HFF-Myc (cell line): ENCODE data around the gene ZFPM1.

Source experiments
- DNase-seq: peaks from one replicate; pipeline ENCODE4 v3.0.0-alpha.2; 2011; ENCODE audit warnings: low read depth; ENCODE audit errors: extremely low read depth
- H3K4me3 ChIP-seq: replicated peaks from 2 replicates; pipeline ENCODE4 v1.5.1; 2011; ENCODE audit warnings: low read depth, mild to moderate bottlenecking, control low read depth, low read length
- TF ChIP-seq, protein P1 (sequence below): IDR thresholded peaks from 2 replicates; pipeline ENCODE4 v1.5.1; 2012; ENCODE audit warnings: mild to moderate bottlenecking, low read depth, low read length, control low read depth; ENCODE audit errors: missing control alignments

The ZFPM1 gene

DNA sequence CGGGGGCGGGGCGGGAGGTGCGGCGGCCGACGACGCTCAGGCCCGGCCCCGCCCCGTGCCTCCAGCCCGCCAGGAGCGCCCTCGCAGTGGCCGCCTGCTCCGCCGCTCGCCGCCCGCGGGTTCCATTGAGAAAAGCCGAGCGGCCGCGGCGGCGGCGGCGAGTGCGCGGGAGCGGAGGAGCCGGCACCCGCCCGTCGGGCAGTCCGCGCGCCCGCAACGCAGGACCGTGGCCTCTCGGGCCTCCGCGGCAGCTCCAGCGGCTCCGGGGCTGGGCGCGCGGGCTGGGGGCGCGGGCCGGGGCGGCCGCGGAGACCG is at the start of gene ZFPM1:
ZFPM1 (plus strand) TSS at position 64 of the 315 bp plus-strand sequence. CDS start 359 bp downstream, outside the sequence.
- no peak for DNase-seq
- TF ChIP-seq, protein P1, sequence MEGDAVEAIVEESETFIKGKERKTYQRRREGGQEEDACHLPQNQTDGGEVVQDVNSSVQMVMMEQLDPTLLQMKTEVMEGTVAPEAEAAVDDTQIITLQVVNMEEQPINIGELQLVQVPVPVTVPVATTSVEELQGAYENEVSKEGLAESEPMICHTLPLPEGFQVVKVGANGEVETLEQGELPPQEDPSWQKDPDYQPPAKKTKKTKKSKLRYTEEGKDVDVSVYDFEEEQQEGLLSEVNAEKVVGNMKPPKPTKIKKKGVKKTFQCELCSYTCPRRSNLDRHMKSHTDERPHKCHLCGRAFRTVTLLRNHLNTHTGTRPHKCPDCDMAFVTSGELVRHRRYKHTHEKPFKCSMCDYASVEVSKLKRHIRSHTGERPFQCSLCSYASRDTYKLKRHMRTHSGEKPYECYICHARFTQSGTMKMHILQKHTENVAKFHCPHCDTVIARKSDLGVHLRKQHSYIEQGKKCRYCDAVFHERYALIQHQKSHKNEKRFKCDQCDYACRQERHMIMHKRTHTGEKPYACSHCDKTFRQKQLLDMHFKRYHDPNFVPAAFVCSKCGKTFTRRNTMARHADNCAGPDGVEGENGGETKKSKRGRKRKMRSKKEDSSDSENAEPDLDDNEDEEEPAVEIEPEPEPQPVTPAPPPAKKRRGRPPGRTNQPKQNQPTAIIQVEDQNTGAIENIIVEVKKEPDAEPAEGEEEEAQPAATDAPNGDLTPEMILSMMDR, result no peak

DNA sequence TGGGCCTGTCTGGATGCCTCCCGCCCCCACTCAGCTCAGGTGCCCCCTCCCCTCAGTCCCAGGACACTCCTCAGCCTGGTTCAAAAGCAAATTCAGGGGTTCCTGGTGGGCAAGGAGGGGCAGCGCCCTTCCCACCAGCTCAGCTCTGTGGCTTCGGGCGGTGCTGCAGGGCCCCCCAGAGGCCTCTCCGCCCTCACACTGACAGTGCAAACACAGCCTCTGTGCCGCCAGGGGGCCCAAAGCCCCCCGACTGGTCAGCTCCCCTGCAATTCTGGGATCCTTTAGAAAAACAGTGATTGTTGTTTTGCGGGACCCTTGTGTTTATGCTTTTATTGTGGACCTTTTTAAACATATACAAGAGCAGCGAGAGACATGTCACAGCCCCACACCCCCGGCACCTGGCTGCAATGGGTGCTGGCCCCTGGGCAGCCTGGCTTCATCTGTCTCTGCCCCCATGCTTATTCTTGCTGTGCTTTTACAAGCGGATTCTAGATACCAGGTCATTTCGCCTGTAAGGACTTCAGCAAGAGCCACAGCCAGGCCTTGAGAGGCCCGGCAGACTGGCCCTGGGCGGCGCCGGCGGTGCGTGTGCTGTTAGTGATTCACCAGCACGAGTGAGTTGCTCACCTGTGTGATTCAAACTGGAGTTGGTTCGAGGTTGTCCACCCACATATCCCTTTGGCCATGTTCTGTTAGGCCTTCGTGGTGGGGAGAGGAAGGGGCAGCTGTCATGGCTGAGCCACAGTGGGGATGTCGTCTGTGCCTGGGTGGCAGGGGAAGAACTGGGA is 49.1 kb upstream of the ZFPM1 start:
- TF ChIP-seq, protein P1, result no peak
- no peak for DNase-seq
- no peak overlapping the region for H3K4me3 ChIP-seq

More for the DNA sequence above, at the start of gene ZFPM1:
- H3K4me3 ChIP-seq, result peak within 1 kb of the TSS; percentile 57

DNA sequence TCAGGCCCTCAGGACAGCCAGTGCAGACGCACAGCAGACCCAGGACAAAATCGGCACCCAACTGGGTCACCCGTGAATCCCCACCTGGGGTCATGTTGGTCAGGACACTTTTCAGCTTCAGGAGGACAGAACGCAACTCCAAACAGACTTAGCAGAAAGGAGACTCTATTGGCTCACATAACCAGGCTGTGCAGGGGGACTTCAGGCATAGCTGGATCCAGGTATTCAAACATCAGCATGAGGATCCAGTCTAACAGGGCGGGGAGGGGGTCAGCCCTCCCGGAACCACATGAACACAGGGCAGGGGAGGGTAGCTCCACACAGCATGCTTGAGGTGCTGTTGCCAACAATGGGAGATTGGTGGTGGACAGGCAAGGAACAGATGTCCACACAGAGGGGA is 48.3 kb upstream of the ZFPM1 start:
- TF ChIP-seq, protein P1, result no peak
- DNase-seq, result no peak
- H3K4me3 ChIP-seq, result no peak overlapping the region

DNA sequence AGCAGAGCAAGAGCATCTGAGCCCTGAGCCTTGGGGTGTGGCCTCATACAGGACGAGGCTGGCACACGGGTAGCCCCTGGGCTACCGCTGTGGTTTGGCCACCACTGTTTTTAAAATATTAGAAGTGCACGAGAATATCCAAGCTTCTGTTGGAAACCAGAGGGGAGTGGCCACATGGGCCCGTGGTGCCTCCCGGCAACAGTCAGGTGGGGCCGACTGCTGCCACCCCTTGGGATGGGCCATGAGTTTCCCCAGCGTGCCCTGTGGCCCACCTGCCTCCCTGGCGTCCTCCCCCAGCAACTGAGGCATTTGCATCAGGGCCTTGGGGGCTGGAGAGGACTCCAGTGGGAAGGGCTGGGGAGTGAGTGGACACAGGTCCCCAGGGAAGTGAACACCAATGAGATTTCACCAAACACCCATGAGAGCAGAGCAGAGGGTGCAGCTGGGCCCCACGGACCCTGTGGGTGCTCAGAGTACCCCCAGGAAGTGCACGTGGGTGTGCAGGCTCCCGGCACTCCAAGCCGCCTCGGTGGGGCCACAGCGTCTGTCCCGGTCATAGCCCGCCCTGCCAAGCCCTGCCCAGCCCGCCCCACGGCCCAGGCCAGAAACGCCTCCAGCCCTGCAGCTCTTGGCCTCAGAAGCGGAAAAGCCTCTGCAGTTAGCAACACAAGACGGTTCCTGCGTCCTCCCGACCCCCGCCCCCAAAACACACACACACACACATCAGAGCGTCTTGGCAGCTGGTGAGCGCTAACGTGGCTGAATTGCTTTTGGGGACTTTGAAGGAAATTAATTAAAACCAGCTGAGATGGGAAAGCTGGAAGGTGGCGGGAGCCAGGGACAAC is 47.6 kb upstream of the ZFPM1 start:
- peak; percentile 41 for DNase-seq
- TF ChIP-seq, protein P1, result no peak
- H3K4me3 ChIP-seq, result no peak overlapping the region

DNA sequence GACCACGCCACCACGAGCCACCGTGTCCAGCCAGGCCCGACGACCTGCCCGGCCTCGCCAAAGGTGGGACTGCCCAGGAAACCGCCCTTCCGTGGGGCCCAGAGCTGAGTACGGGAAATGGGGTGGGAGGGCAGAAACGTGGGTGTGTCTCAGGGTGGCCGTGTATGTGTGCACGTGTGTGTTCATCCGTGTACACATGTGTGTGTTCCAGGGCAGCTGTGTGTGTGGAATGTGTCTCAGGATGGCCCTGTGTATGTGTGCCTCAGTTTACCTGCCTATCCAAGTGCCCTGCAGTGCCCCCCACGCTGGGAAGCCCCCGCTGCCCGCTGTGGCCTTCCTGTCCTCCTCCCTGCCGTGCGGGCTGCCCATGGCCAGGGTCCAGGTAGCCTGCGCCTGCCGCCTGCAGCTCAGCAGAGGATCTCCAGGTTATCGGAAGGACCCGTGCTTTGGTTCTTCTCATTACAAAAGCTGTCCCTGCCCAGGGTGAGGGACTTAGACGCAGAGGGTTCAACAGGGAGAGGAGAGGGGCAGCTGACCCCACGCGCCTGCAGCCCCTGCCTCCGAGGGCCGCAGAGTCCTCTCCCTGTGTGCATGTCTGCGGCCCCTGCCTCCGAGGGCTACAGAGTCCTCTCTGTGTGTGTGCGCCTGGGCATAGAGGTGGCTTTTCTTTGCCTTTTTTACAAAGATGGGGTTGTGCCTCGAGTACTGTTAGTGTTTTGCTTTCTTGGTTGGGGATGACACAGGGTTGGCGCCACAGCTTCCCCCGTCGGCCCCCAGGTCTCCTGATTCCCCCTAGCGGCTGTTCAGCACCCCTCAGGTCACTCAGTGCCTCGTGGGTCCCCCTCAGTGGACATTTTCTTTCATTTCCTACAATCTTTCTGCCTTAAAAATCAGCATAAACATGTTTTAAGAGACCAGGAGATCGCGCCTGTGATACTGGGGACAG is 46.7 kb upstream of the ZFPM1 start:
- no peak for DNase-seq
- TF ChIP-seq, protein P1, result no peak
- no peak overlapping the region for H3K4me3 ChIP-seq

DNA sequence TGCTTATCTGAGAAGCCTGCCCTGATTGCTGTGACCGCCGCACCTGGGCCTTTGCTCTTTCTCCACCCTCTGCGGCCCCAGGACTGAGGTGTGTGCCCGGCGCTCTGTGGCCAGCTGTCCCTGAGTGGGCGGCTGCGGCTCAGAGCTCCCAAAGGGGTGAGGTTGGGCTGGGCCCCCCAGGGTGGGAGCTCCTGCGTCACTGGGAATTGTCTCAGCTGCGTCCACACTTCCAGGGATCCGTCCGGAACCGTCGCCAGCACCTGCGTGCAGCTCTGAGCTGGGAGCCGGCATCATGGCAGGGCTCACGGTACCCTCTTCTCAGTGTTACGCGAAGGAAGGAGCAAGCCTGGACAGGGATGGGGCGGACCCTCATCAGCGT is 46.0 kb upstream of the ZFPM1 start:
- DNase-seq, result no peak
- TF ChIP-seq, protein P1, result no peak
- H3K4me3 ChIP-seq, result no peak overlapping the region
